Stimulated activated CD4-positive, alpha-beta T cell treated with anti-CD3 and anti-CD28 coated beads, Interleukin-4, amount 100 ng/mL, for 24 hours (primary cell): Measurements from ENCODE around the gene LDHAL6B.

Experiments
- DNase-seq: peaks from one replicate; pipeline ENCODE4 v3.0.0-alpha.2; 2020

Gene LDHAL6B

GRCh38 chr15:59178151-59178695 lies 28.4 kb upstream of the LDHAL6B start:
- DNase-seq = no peak

DNA sequence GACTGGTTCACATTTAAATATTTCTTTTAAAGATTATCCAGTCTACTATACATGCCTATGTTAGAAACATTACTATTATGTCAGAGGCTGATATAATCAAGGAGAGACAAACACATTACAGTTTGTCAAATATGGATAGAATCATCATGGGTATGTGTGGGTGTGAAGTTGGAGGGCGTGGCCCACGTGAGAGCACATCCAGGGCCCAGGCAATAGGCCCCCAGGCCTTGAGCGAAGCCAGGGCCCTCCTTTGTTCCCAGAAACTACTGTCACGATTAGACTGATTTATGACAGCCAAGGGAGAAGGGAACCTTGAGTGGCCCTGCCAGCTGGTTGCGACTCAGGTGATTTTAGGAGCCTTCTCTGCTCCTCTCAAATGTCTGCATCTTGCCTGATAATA lies 26.9 kb upstream of the LDHAL6B start:
- DNase-seq = no peak

DNA sequence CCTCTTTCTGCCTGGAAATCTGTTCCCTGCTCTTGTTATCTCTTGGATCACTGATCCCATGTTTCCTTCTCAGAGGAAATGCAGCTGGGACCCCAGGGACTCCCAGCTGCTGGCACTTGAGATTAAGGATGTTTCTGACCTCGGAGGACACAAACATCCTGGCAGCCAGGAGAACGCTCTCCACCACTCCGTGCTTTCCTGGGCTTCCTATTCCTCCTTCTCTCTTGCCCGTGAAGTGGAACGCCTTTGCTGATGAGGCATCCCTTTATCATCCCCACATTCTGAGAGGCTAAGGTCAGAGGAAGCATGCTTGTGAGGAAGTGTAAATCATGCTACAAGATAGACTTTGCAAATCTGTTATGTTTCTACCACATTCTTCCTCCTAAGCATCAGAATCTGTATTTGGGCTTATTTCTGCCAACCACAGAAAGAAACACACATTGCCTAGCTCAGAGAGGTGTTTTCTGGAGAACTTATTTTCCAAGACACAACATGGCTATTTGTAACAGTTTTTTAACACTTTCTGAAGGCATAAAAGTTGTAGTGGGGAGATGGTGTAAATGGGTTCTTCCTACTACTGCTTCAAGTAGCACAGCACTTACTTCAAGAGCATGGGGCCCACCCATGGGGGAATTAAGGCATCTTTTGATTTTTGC lies 25.6 kb upstream of the LDHAL6B start:
- DNase-seq = no peak

DNA sequence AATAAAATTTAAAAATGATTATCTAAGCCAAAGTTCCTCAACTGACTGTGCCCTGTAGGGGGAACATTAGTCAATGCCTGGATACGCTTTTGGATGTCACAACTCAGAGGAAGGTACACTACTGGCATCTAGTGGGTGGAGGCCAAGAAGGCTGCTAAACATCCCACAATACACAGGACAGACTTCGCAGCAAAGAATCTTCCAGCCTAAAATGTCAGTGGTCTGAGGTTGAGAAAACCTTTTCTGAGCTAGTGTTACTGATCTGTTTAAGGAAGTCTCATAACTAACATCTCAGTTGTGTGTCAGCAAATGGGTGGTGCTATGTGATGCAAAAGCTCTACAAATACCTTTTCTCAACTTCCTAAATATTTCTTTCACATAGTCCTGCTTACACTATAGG lies 20.9 kb upstream of the LDHAL6B start:
- no peak for DNase-seq

GRCh38 chr15:59186501-59186900 lies 20.1 kb upstream of the LDHAL6B start:
- DNase-seq = no peak

- no peak for DNase-seq
These were observed 17.4 kb upstream of the LDHAL6B start for GRCh38 chr15:59189241-59189640.

DNA sequence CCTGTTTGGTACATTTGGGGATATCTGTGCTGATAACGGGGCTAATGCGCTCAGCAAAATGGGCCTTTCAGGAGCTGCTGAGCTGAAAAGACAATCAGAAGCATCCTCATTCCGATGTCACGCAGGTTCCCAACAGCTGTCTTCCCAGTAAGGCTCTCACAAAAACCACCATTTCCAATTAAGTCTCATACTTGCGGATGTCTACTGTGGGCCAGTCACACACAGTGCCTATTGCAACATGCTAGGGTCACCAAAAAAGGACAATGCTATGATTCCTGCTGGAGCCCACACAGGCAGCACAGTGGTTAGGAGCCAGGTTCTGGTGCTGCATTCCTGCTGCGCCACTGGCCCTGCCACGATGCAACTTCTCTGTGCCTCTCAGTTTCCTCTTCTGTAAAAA lies 16.4 kb upstream of the LDHAL6B start:
- no peak for DNase-seq

GRCh38 chr15:59191855-59192237 lies 14.8 kb upstream of the LDHAL6B start:
- no peak for DNase-seq

DNA sequence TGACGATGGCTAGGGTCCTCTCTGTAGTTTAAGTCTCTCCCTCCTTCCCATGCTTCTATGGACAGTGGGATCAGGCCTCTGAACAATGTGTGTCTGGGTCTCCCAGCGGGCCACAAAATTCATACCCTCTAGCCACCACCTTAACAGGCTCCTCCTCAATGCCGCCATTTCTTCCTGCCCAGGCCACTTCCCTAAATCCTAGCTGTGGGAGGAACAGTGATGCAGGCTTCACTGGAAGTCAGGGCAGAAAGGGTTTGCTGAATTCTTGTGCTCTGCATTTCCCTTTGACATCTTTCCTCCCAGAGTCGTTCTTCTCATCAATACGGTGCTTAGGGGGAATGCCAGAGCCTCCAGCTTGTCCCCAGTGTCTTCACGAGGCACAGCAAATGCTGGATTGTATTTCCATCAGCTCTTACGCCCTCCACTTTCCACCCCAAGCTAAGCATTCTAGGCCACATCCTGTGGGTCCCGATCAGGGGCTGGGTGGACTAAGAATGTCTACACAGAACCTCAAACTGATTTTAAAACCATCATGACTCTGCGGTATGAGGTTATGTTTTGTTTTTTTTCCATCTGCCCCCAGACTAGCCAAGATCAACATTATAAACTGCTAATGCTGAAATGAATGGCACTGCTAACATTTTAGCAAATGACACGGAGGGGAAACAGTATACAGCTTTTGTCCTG lies 11.9 kb upstream of the LDHAL6B start:
- no peak for DNase-seq

DNA sequence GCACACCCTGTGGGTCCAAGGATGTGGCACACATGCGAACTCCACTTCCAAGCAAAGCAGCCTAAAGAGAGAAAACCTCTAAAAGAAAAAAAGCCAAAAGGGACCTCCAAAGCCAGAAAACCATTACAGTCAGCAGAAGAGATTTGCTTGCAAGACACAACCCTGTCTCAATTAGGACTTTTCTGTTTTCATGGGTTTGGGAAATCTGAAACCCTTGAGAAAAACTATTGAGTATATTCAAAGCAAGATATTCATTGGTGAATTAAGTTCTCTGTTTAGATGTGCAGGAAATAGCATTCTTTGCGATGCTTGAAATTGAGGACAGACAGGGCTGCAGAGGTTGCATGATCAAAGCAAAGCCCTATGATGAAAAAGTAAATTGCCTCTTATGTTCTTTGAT lies 10.2 kb upstream of the LDHAL6B start:
- DNase-seq = no peak

GRCh38 chr15:59197454-59197853 lies 9.2 kb upstream of the LDHAL6B start:
- DNase-seq = no peak

DNA sequence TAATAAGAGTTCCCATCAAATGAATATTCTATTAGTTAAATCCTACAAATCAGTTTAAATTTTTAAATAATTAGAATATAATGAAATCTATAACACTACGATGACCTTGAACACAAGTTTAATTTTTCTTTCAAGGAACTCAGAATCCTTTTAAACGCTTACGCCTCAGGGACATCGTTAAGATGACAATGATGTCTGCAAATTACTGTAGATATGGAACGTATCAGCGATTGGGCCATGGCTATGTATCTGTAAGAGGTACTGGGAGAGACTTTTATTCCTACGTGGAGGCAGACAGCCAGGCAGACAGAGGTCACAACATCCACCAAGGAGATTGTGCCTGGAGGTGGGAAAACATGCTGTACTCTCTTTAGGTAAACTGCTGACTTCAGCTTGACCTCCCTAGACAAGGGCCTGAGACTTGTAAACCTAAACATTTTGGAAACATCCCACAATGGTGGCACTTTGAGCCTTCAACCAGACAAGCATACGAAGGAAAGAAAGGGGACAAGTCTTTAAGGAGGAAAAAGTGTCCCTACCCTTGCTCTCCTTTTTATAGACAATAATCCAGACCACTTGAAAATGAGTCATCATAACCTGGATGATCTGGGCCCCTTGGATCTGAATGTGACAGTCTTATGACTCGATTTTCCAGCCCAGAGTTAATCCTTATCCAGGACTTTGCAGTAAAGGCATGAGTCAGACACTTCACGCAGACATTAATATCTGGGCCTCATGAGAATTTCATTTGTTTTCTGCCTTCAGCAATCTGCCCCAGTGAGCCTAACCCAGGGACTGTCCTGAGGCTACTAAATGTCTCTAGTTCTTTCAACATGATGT lies 6.8 kb upstream of the LDHAL6B start:
- no peak for DNase-seq

GRCh38 chr15:59200560-59200959 lies 6.1 kb upstream of the LDHAL6B start:
- DNase-seq = no peak

DNA sequence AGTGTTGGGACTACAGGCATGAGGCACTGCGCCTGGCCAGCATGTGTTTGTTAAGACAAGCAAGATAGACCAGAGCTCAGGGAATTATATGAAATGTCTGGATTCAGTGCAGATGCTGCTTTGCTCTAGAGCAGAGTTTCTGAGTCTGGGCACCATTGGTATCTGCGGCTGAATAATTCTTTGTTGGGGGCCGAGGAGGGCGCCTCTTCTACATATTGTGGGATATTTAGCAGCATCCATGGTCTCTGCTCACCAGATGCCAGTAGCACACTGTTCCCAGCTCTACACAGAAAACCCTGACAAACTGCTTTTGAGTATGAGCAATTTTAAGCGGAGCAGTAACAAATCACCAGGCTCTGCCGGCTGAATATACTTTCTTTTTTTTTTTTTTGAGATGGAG lies 3.6 kb upstream of the LDHAL6B start:
- no peak for DNase-seq

DNA sequence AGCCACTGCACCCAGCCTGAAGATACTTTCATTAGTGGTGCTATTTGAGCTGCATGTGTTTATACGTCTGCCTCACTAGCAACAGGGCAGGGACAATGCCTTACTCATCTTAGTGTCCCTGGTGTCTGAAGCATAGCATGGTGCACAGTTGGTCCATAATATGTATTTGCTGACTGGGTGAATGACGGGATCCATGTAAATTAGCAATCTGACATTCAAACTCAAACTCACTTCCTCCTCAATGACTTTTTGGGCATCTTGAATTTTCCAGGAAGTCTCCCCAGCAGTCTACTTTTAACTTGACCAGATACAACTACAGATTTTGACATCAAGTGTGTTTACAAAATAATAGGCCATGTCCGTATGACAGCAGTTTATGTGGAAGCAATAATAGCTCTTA lies 3.0 kb upstream of the LDHAL6B start:
- no peak for DNase-seq

DNA sequence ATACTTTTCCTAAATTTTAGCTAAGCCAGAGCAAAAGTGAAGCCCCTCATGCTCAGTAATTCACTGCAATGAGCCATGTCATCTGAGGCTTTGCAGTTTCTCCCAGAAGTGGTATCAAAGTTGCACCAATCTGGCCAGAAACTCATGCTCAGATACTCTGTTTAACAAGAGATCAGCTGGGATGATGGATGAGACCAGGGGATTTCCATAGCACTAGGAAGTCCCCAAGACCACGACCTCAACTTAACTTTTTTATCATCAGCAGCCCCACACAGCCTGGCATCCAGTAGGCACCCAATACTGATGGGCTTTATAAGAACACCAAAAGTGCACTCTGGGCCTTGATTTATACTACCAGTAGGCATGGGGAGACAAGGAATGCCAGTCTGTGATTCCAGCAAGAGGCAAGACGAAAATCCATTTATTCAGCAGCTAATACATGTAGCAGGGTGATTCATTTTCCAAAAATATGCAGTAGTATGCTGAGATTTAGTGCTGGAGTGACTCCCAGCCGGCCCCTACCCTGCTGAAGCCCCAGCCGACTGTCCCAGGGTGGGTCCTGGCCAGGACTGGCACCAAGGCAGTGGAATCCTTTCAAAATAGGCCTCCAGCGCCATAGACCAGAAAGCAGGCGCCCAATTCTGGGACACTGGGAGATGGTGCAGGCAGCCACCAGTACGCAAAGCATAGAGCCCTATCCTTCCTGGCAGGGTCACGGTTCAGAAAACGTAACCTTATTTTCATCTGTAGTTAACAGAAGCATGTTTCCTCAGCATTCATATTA lies 612 bp upstream of the LDHAL6B start:
- no peak for DNase-seq

- no peak for DNase-seq
These were observed 2.1 kb downstream of the LDHAL6B start for GRCh38 chr15:59208613-59209249.

DNA sequence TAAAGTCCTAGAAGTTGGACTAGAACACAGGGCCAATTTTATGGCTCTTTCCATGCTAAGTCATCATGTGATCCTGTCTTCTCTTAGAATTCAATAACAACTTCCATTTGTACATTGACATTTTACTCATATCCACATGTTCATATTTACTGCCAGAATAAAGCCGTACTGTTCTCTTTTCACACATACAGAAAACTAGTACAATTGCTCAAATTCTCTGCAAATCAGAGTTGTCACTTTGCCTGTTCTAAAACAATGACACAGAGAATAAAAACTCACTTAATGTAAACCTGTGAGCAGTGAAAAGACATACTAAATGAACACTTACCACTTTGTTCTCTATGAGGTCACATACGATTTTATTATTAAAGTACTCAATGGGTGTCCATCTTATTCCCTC lies 3.5 kb downstream of the LDHAL6B start:
- DNase-seq = no peak

DNA sequence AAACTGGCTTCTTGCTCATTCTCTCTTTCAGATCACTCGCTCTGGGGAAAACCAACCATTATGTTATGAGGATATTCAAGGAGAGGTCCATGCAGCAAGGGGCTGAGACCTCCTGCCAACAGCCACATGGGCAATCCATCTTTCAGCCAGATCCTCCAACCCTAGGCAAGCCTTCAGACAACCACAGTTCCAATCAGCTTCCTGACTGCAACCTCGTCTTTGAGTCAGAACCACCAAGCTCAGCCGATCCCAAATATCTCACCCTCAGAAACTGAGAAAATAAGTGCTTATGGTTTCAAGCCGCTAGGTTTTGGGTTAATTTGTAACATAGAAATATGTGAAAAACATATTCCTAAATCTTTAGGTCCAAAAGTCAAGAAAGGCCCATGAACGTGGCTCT lies 10.3 kb downstream of the LDHAL6B start:
- DNase-seq = no peak

- DNase-seq = no peak
These were observed 11.3 kb downstream of the LDHAL6B start for GRCh38 chr15:59217876-59218498.

GRCh38 chr15:59218710-59219109 lies 12.1 kb downstream of the LDHAL6B start:
- no peak for DNase-seq
